KOPT-K1 (cell line): ENCODE measurements around the gene FLNC.

Experiments used
- H3K27ac ChIP-seq: fragments of 200-600 bp; sonication (generic); 2 replicates; pipeline ENCODE4 v1.5.1; 2016; ENCODE audit warnings: antibody characterized with exemption, mild to moderate bottlenecking, low read depth, low read length; ENCODE audit not compliant: poor library complexity, severe bottlenecking
- H3K36me3 ChIP-seq: fragments of 200-600 bp; sonication (generic); 2 replicates; pipeline ENCODE4 v1.5.1; 2017; ENCODE audit warnings: antibody characterized with exemption, mild to moderate bottlenecking, low read length, moderate library complexity; ENCODE audit not compliant: insufficient read depth
- H3K9me3 ChIP-seq: fragments of 200-600 bp; sonication (generic); 2 replicates; pipeline ENCODE4 v1.5.1; 2017; ENCODE audit warnings: antibody characterized with exemption, low read length, mild to moderate bottlenecking; ENCODE audit not compliant: insufficient read depth, poor library complexity, severe bottlenecking

The FLNC gene

DNA sequence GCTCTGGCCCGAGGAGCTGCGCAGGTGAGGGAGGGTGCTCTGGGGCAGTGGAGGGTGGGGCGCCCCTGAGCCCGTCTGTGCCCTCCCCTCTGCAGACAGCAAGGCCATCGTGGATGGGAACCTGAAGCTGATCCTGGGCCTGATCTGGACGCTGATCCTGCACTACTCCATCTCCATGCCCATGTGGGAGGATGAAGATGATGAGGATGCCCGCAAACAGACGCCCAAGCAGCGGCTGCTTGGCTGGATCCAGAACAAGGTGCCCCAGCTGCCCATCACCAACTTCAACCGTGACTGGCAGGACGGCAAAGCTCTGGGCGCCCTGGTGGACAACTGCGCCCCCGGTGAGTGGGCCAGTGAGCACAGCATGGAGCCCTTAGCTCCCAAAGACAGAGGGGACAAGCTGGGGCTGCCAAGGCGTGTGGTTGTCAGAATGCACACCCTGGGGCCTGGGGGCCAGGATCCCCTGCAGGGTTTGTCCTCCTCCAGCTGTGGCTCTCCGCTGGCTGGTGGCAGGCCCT lies 5.1 kb downstream of the FLNC start:
- no peak overlapping the region for H3K27ac ChIP-seq
- H3K36me3 ChIP-seq, result no peaks in the 10 kb centered on the region
- H3K9me3 ChIP-seq, result no peaks in the 10 kb centered on the region

- H3K36me3 ChIP-seq, result no peaks in the 10 kb centered on the region
- H3K9me3 ChIP-seq, result no peaks in the 10 kb centered on the region
Measured at GRCh38 chr7:128835790-128836641, 5.8 kb downstream of the FLNC start.

DNA sequence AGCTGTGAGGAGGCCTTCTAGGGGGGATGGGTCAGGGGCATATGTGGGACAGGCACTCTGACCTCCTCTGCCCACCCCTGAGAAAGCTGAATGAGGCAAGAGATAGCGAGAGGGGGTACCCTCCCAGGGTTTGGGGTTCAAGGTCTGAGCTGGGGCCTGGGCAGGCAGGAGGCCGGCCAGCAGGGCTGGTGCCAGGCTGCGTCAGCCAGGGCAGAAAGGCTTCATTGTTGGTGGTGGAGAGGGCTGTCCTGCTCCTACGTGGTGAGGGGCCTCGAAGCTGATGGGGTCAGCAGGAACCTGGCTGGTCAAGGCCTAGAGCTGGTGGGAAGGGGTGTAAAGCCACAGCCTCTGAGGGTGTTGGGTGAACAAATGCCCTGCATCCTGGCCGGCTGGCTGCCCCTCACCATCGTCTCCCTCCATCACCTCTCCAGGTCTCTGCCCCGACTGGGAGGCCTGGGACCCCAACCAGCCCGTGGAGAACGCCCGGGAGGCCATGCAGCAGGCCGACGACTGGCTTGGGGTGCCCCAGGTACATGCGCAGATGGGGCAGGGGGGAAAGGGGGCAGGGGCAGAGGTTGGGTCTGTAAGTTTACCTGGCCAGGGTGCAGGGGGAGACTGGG lies 6.6 kb downstream of the FLNC start:
- Histone ChIP-seq H3K27ac (no peak overlapping the region), H3K36me3 (no peaks in the 10 kb centered on the region), H3K9me3 (no peaks in the 10 kb centered on the region)

More at GRCh38 chr7:128835790-128836641, 5.8 kb downstream of the FLNC start:
- H3K27ac ChIP-seq, result no peak overlapping the region

- H3K36me3 ChIP-seq, result no peaks in the 10 kb centered on the region
- no peaks in the 10 kb centered on the region for H3K9me3 ChIP-seq
- H3K27ac ChIP-seq, result no peak overlapping the region
Measured at GRCh38 chr7:128837521-128837921, 7.3 kb downstream of the FLNC start.

GRCh38 chr7:128838109-128838779 lies 8.0 kb downstream of the FLNC start:
- H3K27ac ChIP-seq, result no peak overlapping the region
- no peaks in the 10 kb centered on the region for H3K9me3 ChIP-seq
- H3K36me3 ChIP-seq, result no peaks in the 10 kb centered on the region

DNA sequence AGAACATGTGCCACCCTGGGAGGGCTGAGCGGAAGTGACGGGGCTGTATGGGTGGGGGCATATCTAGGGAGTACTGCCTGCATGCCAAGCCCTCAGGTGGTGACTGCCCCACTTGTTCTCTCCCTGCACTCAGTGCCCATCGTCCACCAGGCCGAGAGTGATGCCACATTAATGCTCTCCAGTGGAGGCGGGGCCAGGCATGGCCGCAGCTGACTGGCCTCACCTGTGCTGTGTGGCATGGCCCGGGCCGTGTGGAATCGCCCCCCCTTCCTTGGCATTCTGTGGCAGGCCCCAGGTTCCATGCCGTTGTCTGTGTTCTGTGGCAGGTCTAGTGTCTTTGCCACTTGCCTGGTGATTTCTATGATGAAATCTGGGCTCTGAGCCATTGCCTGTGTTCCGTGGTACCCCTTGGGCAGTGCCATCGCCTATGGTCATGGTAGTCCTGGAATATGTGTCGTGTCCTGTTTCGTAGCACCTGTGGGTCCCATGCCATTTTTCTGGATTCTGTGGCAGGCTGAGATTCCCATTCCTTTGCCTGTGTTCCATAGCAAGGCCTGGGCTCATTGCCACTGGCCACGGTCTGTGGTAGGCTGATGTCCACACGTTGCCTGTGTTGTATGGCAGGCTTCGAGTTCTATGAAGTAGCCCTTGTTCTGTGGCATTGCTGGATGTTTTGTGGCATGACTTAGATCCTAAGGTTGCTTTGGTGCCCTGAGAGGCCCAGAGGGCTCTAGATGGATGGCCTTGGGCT lies 8.9 kb downstream of the FLNC start:
- Histone ChIP-seq H3K27ac (no peak overlapping the region), H3K9me3 (no peaks in the 10 kb centered on the region), H3K36me3 (no peaks in the 10 kb centered on the region)

DNA sequence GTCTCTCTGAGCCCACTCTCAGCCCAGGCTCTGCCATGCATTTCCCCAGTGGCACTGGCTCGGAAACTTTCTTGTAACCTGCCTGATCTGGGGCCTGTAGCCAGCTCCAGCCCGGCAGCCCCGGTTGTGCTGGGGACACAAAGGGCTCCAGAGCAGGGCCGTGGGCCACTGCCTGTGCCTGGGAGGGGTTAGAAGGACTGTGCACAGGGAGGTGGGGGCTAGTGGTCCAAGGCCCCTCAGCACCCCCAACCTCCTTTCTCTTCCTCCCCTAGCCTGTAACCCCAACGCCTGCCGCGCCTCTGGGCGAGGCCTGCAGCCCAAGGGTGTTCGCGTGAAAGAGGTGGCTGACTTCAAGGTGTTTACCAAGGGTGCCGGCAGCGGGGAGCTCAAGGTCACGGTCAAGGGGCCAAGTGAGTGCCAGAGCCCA lies 9.6 kb downstream of the FLNC start:
- Histone ChIP-seq H3K27ac (no peak overlapping the region), H3K36me3 (no peaks in the 10 kb centered on the region), H3K9me3 (no peaks in the 10 kb centered on the region)

- Histone ChIP-seq H3K27ac (no peak overlapping the region), H3K9me3 (no peaks in the 10 kb centered on the region), H3K36me3 (no peaks in the 10 kb centered on the region)
Measured at GRCh38 chr7:128840326-128841170, 10.3 kb downstream of the FLNC start.

DNA sequence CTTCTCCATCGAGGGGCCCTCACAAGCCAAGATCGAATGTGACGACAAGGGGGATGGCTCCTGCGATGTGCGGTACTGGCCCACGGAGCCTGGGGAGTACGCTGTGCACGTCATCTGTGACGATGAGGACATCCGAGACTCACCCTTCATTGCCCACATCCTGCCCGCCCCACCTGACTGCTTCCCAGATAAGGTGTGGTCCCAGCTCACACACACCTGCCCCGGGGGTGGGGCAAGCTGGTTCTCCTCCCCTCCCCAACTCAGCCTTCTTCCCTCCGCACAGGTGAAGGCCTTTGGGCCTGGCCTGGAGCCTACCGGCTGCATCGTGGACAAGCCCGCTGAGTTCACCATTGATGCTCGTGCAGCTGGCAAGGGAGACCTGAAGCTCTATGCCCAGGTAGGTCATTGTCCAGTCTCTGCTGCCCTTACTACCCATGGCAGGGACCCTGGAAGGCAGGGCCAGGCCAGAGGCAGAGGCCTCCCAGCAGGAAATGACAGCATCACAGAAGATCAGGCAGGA lies 11.0 kb downstream of the FLNC start:
- no peak overlapping the region for H3K27ac ChIP-seq
- no peaks in the 10 kb centered on the region for H3K36me3 ChIP-seq
- H3K9me3 ChIP-seq, result no peaks in the 10 kb centered on the region

- Histone ChIP-seq H3K27ac (no peak overlapping the region), H3K36me3 (no peaks in the 10 kb centered on the region), H3K9me3 (no peaks in the 10 kb centered on the region)
Measured at GRCh38 chr7:128841921-128842673, 11.9 kb downstream of the FLNC start.

- no peaks in the 10 kb centered on the region for H3K9me3 ChIP-seq
- H3K36me3 ChIP-seq, result no peaks in the 10 kb centered on the region
- H3K27ac ChIP-seq, result no peak overlapping the region
Measured at GRCh38 chr7:128842674-128843641, 12.8 kb downstream of the FLNC start.

DNA sequence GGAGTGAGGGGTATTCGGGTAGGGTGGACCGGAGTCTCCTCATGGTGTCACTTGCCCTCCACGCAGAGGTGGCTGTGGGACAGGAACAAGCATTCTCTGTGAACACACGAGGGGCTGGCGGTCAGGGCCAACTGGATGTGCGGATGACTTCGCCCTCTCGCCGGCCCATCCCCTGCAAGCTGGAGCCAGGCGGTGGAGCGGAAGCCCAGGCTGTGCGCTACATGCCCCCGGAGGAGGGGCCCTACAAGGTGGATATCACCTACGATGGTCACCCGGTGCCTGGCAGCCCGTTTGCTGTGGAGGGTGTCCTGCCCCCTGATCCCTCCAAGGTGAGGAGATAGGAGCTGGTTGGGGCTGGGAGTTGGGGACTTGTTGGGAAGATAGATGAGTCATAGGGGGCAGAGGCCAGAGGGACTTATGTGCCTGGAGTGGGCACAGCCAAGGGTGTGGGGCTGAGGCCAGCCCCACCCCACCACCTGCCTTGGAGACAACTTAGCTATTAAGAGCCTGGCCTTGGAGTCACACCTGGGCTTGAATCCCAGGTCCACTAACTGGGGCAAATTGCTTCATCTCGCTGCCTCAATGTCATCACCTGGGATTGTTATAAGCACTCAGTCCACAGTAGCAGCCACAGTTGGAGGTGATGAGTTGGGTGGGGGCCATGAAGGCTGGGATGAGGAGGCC lies 13.9 kb downstream of the FLNC start:
- H3K27ac ChIP-seq, result no peak overlapping the region
- no peaks in the 10 kb centered on the region for H3K9me3 ChIP-seq
- no peaks in the 10 kb centered on the region for H3K36me3 ChIP-seq
